ENCODE results near the gene SRC. TPM values are rescaled to one million over a fixed set of nuclear protein-coding genes. Genes with fewer than 3 reads are reported as not detected.

Gene SRC
- total RNA-seq, 4 donors from 2014 or later = 1.0 to 2.3 (median 1.8) TPM

- peaks cover 0 to 47% of the 10 kb centered on the region in 2 donors for H3K36me3 ChIP-seq
These were observed 42.3 kb upstream of the SRC start for GRCh38 chr20:37303637-37304036.

GRCh38 chr20:37305079-37305478 is 40.9 kb upstream of the SRC start:
- Histone ChIP-seq H3K36me3 (peaks cover 0 to 47% of the 10 kb centered on the region in 2 donors), H3K27me3 (no peaks in the 10 kb centered on the region), H3K27ac (no peak overlapping the region), H3K4me3 (no peak overlapping the region), H3K4me1 (no peaks in the 10 kb centered on the region), H3K9me3 (no peaks in the 10 kb centered on the region)
- TF ChIP-seq CTCF (IDR thresholded peaks at IDR 0.05 in 4 of 5, conservative IDR thresholded peaks at IDR 0.05 in 1 of 5) = no peak
- TF ChIP-seq POLR2A (IDR thresholded peaks at IDR 0.05) = no peak
- DNase-seq = no peak
- no peak for ATAC-seq
- in situ Hi-C loops (cut with MboI; ENCODE audit: low sequenced_read_pairs in 4 of 4) = no loop called here
- intact Hi-C loops (cut with DNase I; ENCODE audit: low total_unique reads) = no loop called here

More at GRCh38 chr20:37303637-37304036, 42.3 kb upstream of the SRC start:
- DNase-seq (no peak), ATAC-seq (no peak)
- in situ Hi-C loops (cut with MboI; ENCODE audit: low sequenced_read_pairs in 4 of 4) = no loop called here
- Histone ChIP-seq H3K27me3 (no peaks in the 10 kb centered on the region), H3K9me3 (no peaks in the 10 kb centered on the region), H3K27ac (no peak overlapping the region), H3K4me1 (no peaks in the 10 kb centered on the region), H3K4me3 (no peak overlapping the region)
- intact Hi-C loops (cut with DNase I; ENCODE audit: low total_unique reads) = no loop called here
- TF ChIP-seq POLR2A (IDR thresholded peaks at IDR 0.05) = no peak
- TF ChIP-seq CTCF (IDR thresholded peaks at IDR 0.05 in 4 of 5, conservative IDR thresholded peaks at IDR 0.05 in 1 of 5) = no peak

DNA sequence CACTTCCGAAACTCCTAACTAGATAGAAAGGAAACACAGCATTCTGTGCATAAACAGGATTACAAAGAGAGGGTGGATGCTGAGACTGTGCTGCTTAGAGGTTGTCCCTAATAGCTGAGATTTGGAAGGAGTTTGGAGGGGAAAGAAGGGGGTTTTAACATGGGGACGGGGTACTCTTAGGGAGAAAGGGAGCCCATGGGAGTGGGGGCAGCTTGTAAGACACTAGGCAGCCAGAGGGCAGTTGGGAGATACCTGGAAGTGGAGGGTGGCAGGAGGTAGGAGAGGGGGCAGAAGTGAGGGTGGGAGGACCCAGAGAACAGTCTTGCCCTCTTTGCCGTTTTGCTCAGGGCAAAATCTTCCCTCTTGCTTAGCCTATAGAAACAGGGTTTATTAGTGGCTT is 40.1 kb upstream of the SRC start:
- Histone ChIP-seq H3K4me3 (no peak overlapping the region), H3K27me3 (no peaks in the 10 kb centered on the region), H3K9me3 (no peaks in the 10 kb centered on the region), H3K27ac (no peak overlapping the region), H3K36me3 (peaks cover 0 to 47% of the 10 kb centered on the region in 2 donors), H3K4me1 (no peaks in the 10 kb centered on the region)
- intact Hi-C loops (cut with DNase I; ENCODE audit: low total_unique reads) = no loop called here
- in situ Hi-C loops (cut with MboI; ENCODE audit: low sequenced_read_pairs in 4 of 4) = no loop called here
- DNase-seq = no peak
- TF ChIP-seq CTCF (IDR thresholded peaks at IDR 0.05 in 4 of 5, conservative IDR thresholded peaks at IDR 0.05 in 1 of 5) (no peak), POLR2A (IDR thresholded peaks at IDR 0.05) (no peak)
- ATAC-seq = no peak

GRCh38 chr20:37308086-37309050 is 37.6 kb upstream of the SRC start:
- peaks cover 0 to 4% of the 10 kb centered on the region in 2 donors for H3K4me1 ChIP-seq
- peaks cover 0 to 24% of the 10 kb centered on the region in 2 donors for H3K36me3 ChIP-seq
- no peak overlapping the region for H3K4me3 ChIP-seq
- peak overlapping the region in 2 of 4 donors; percentile 27 to 28 for H3K27ac ChIP-seq
- intact Hi-C loops (cut with DNase I; ENCODE audit: low total_unique reads) (no loop called here), in situ Hi-C loops (cut with MboI; ENCODE audit: low sequenced_read_pairs in 4 of 4) (no loop called here)
- peak in 1 of 2 donors; percentile 18 for ATAC-seq
- H3K27me3 ChIP-seq = no peaks in the 10 kb centered on the region
- DNase-seq = no peak
- TF ChIP-seq POLR2A (IDR thresholded peaks at IDR 0.05) = no peak
- TF ChIP-seq CTCF (IDR thresholded peaks at IDR 0.05 in 4 of 5, conservative IDR thresholded peaks at IDR 0.05 in 1 of 5) = no peak
- no peaks in the 10 kb centered on the region for H3K9me3 ChIP-seq

Measured in gastrocnemius medialis (tissue), 4 donors.